K562 (cell line): ENCODE data around the gene ANAPC16. TPM values are rescaled to one million over a fixed set of nuclear protein-coding genes. Genes with fewer than 3 reads are reported as not detected.

Source experiments
- BMI1 ChIP-seq: fragments of 150-350 bp; IDR thresholded peaks from 2 replicates; pipeline ENCODE4 v1.6.1; 2014; ENCODE audit warnings: low read length
- HDAC1 ChIP-seq, 2 experiments: fragments of 450-650 bp; IDR thresholded peaks; 2 replicates each; pipeline ENCODE4 v1.6.1; 2016 to 2017; ENCODE audit warnings: inconsistent platforms in 1 of 2, mild to moderate bottlenecking in 1 of 2, moderate library complexity in 1 of 2
- NR4A1 ChIP-seq, 2 experiments: fragments of 250-450 bp in 1 of 2; fragments of 450-650 bp in 1 of 2; sonication (Bioruptor Pico) in 1 of 2; IDR thresholded peaks; 2 replicates each; pipeline versions ENCODE4 v1.4.0 to v1.6.1; 2016 to 2020; ENCODE audit warnings: mild to moderate bottlenecking in 2 of 2, missing compliant biosample characterization in 1 of 2, missing genetic modification characterization in 1 of 2, moderate library complexity in 1 of 2
- POLR2G ChIP-seq: fragments of 200-400 bp; formaldehyde crosslinking; IDR thresholded peaks from 2 replicates; pipeline ENCODE4 v1.6.1; 2017; ENCODE audit warnings: low read depth, mild to moderate bottlenecking, antibody characterized with exemption, low read length, moderate library complexity
- ZNF354B ChIP-seq: fragments of 250-450 bp; sonication (Bioruptor Pico); IDR thresholded peaks from 2 replicates; pipeline ENCODE4 v1.4.0; 2020
- ZNF707 ChIP-seq: fragments of 250-450 bp; sonication (Bioruptor Pico); conservative IDR thresholded peaks from 2 replicates; pipeline ENCODE4 v1.8.0; 2022; ENCODE audit warnings: inconsistent platforms, mild to moderate bottlenecking, moderate library complexity
- polyA plus RNA-seq, 8 experiments: library from polyadenylated mRNA; depleted of rRNA in 4 of 8; stranded (reverse) in 5 of 8; unstranded in 3 of 8; fragments of >200 nt; fragmentation: Nextera tagmentation in 2 of 8; fragmentation: Illumina TruSeq in 1 of 8; extraction: Ambion mirVana in 2 of 8; extraction: Trizol in 1 of 8; gene quantifications; 2 replicates each; pipeline versions ENCODE4 v1.2.1 to v1.2.3, GENCODE V29; 2011 to 2014; ENCODE audit warnings: inconsistent platforms in 1 of 8, missing spikeins in 1 of 8
- total RNA-seq, 7 experiments: library from RNA; depleted of rRNA in 6 of 7; stranded (reverse); fragments of >200 nt in 6 of 7; fragmentation: Illumina TruSeq in 2 of 7; extraction: Trizol in 2 of 7; gene quantifications; 2 replicates each; pipeline versions ENCODE4 v1.2.1 to v1.2.3, GENCODE V29; 2011 to 2021; ENCODE audit warnings: low replicate concordance in 1 of 7
- TF ChIP-seq, protein P1 (sequence below): fragments of 450-650 bp; conservative IDR thresholded peaks from 2 replicates; pipeline ENCODE4 v1.6.1; 2016; ENCODE audit warnings: missing genetic modification characterization, low read depth, mild to moderate bottlenecking, control low read depth, missing compliant biosample characterization
- TF ChIP-seq, protein P2 (sequence below): fragments of 450-650 bp; IDR thresholded peaks from one replicate; pipeline ENCODE4 v1.6.1; 2018; ENCODE audit warnings: mild to moderate bottlenecking, moderate library complexity; ENCODE audit not compliant: partially characterized antibody
- TF ChIP-seq, protein P3 (sequence below), 2 experiments: fragments of 450-650 bp in 1 of 2; IDR thresholded peaks; 2 replicates each; pipeline ENCODE4 v1.6.1; 2011 to 2017; ENCODE audit warnings: low read depth in 2 of 2, antibody characterized with exemption in 1 of 2, borderline replicate concordance in 1 of 2, low read length in 1 of 2, mild to moderate bottlenecking in 1 of 2, mixed read lengths in 1 of 2; ENCODE audit not compliant: control insufficient read depth in 1 of 2
- TF ChIP-seq, protein P4 (sequence below): fragments of 450-650 bp; IDR thresholded peaks from 2 replicates; pipeline ENCODE4 v1.6.1; 2016
- TF ChIP-seq, protein P5 (sequence below): IDR thresholded peaks from 2 replicates; pipeline ENCODE4 v1.6.1; 2012; ENCODE audit warnings: low read depth, low read length, improper control_type of control experiment, borderline replicate concordance
- TF ChIP-seq, protein P6 (sequence below), 2 experiments: fragments of 450-650 bp; conservative IDR thresholded peaks; 2 replicates each; pipeline ENCODE4 v1.6.1; 2017; ENCODE audit warnings: mild to moderate bottlenecking in 2 of 2, moderate library complexity in 2 of 2

Gene ANAPC16
- total and polyA plus RNA-seq, 9 of the 15 experiments (the other 6 are each of a cell fraction or from before 2014, with no cell fraction given) = 42.6 to 208 (median 108) TPM

DNA sequence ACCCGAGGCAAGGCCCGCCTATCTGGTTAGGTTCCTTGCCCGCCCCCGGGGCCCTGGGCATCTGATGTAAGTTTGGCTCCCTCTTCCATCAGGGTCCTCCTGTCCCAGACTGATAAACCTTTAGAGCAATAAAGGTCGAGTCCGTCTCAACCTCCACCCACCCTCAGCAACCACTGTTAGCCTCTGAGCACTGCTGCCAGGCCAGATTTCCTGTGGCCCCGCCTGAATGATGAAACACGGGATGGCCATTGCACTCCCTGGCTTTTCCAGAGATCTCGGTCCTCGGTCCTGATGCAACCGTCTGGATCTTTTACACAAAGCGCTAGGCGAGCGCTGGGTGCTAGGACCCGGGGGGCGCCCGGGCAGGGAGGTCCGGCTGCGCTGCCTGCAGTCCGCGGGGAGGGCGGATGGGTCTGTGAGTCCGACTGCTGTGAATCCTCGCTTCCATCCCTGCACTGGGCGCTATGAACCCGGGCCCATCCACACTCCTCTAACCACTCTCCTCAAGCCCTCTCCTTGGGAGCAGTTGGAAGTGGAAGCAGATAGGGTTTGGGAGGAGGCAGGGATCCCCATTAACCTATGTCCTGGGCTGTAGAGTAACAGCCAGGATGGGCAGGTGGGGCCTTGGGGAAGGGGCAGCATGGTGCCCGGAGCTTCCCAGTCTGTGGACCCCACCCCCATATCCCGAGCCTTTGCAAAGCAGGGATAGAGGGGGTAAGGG lies 57.0 kb downstream of the ANAPC16 start (continued):
- TF ChIP-seq, protein P1, sequence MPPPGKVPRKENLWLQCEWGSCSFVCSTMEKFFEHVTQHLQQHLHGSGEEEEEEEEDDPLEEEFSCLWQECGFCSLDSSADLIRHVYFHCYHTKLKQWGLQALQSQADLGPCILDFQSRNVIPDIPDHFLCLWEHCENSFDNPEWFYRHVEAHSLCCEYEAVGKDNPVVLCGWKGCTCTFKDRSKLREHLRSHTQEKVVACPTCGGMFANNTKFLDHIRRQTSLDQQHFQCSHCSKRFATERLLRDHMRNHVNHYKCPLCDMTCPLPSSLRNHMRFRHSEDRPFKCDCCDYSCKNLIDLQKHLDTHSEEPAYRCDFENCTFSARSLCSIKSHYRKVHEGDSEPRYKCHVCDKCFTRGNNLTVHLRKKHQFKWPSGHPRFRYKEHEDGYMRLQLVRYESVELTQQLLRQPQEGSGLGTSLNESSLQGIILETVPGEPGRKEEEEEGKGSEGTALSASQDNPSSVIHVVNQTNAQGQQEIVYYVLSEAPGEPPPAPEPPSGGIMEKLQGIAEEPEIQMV (tag) = peak; percentile 91
- TF ChIP-seq HDAC1 (IDR thresholded peaks at IDR 0.05) (peak in 1 of 2 experiments; percentile 99; a peak in 2 of 4 replicates), ZNF354B (CRISPR knock-in tag) (no peak), BMI1 (no peak), POLR2G (peak; percentile 84), NR4A1 (CRISPR knock-in tag; IDR thresholded peaks at IDR 0.05) (peak; percentile 28; the same call in 1 of the 2 replicates), NR4A1 (tag; IDR thresholded peaks at IDR 0.05) (peak; percentile 77; the same call in 1 of the 2 replicates), ZNF707 (CRISPR knock-in tag) (no peak)
- TF ChIP-seq, protein P2, sequence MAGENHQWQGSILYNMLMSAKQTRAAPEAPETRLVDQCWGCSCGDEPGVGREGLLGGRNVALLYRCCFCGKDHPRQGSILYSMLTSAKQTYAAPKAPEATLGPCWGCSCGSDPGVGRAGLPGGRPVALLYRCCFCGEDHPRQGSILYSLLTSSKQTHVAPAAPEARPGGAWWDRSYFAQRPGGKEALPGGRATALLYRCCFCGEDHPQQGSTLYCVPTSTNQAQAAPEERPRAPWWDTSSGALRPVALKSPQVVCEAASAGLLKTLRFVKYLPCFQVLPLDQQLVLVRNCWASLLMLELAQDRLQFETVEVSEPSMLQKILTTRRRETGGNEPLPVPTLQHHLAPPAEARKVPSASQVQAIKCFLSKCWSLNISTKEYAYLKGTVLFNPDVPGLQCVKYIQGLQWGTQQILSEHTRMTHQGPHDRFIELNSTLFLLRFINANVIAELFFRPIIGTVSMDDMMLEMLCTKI = no peak
- TF ChIP-seq, protein P3, sequence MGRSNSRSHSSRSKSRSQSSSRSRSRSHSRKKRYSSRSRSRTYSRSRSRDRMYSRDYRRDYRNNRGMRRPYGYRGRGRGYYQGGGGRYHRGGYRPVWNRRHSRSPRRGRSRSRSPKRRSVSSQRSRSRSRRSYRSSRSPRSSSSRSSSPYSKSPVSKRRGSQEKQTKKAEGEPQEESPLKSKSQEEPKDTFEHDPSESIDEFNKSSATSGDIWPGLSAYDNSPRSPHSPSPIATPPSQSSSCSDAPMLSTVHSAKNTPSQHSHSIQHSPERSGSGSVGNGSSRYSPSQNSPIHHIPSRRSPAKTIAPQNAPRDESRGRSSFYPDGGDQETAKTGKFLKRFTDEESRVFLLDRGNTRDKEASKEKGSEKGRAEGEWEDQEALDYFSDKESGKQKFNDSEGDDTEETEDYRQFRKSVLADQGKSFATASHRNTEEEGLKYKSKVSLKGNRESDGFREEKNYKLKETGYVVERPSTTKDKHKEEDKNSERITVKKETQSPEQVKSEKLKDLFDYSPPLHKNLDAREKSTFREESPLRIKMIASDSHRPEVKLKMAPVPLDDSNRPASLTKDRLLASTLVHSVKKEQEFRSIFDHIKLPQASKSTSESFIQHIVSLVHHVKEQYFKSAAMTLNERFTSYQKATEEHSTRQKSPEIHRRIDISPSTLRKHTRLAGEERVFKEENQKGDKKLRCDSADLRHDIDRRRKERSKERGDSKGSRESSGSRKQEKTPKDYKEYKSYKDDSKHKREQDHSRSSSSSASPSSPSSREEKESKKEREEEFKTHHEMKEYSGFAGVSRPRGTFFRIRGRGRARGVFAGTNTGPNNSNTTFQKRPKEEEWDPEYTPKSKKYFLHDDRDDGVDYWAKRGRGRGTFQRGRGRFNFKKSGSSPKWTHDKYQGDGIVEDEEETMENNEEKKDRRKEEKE (IDR thresholded peaks at IDR 0.05; ENCODE audit: borderline replicate concordance in 1 of 2, control insufficient read depth in 1 of 2, low read depth in 2 of 2, low read length in 1 of 2) = no peak
- TF ChIP-seq, protein P4, sequence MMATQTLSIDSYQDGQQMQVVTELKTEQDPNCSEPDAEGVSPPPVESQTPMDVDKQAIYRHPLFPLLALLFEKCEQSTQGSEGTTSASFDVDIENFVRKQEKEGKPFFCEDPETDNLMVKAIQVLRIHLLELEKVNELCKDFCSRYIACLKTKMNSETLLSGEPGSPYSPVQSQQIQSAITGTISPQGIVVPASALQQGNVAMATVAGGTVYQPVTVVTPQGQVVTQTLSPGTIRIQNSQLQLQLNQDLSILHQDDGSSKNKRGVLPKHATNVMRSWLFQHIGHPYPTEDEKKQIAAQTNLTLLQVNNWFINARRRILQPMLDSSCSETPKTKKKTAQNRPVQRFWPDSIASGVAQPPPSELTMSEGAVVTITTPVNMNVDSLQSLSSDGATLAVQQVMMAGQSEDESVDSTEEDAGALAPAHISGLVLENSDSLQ = no peak
- TF ChIP-seq, protein P5, sequence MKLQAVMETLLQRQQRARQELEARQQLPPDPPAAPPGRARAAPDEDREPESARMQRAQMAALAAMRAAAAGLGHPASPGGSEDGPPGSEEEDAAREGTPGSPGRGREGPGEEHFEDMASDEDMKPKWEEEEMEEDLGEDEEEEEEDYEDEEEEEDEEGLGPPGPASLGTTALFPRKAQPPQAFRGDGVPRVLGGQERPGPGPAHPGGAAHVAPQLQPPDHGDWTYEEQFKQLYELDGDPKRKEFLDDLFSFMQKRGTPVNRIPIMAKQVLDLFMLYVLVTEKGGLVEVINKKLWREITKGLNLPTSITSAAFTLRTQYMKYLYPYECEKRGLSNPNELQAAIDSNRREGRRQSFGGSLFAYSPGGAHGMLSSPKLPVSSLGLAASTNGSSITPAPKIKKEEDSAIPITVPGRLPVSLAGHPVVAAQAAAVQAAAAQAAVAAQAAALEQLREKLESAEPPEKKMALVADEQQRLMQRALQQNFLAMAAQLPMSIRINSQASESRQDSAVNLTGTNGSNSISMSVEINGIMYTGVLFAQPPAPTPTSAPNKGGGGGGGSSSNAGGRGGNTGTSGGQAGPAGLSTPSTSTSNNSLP = no peak
- TF ChIP-seq, protein P6, sequence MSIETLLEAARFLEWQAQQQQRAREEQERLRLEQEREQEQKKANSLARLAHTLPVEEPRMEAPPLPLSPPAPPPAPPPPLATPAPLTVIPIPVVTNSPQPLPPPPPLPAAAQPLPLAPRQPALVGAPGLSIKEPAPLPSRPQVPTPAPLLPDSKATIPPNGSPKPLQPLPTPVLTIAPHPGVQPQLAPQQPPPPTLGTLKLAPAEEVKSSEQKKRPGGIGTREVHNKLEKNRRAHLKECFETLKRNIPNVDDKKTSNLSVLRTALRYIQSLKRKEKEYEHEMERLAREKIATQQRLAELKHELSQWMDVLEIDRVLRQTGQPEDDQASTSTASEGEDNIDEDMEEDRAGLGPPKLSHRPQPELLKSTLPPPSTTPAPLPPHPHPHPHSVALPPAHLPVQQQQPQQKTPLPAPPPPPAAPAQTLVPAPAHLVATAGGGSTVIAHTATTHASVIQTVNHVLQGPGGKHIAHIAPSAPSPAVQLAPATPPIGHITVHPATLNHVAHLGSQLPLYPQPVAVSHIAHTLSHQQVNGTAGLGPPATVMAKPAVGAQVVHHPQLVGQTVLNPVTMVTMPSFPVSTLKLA (conservative IDR thresholded peaks at IDR 0.05) = no peak
